ACHN (cell line): ENCODE measurements around the gene MTHFD1L.
"Not testable (repeated sequence)": the region's sequence is repeated elsewhere in the genome, so short reads cannot be mapped to it uniquely, and the experiment has no call there.

Source experiments
- DNase-seq: peaks from one replicate; pipeline ENCODE4 v3.0.0-alpha.2; 2015
- in situ Hi-C: cut with HindIII; loops from 2 replicates; pipeline ENCODE4 v1.10.0; 2017; ENCODE audit warnings: low sequenced_read_pairs, low pct_ligation_motif_present, low pct_unique_long_range_greater_than_20kb

MTHFD1L gene

GRCh38 chr6:151112884-151113283 is 247.4 kb downstream of the MTHFD1L start:
- DNase-seq, in situ Hi-C loops: not testable (repeated sequence)

GRCh38 chr6:151113641-151114040 is 248.1 kb downstream of the MTHFD1L start:
- DNase-seq, result no peak
- in situ Hi-C loops, result no loop called here

GRCh38 chr6:151118461-151119123 is 253.1 kb downstream of the MTHFD1L start:
- in situ Hi-C loops, result no loop called here
- no peak for DNase-seq

- in situ Hi-C loops, result no loop called here
- no peak for DNase-seq
Measured at GRCh38 chr6:151119823-151120524, 254.5 kb downstream of the MTHFD1L start.

- in situ Hi-C loops, result no loop called here
- no peak for DNase-seq
Measured at GRCh38 chr6:151121900-151122299, 256.4 kb downstream of the MTHFD1L start.

GRCh38 chr6:151123641-151124040 is 258.1 kb downstream of the MTHFD1L start:
- in situ Hi-C loops, DNase-seq: not testable (repeated sequence)

- in situ Hi-C loops, DNase-seq: not testable (repeated sequence)
Measured at GRCh38 chr6:151125242-151125641, 259.7 kb downstream of the MTHFD1L start.

GRCh38 chr6:151125651-151126416 is 260.3 kb downstream of the MTHFD1L start:
- DNase-seq, in situ Hi-C loops: not testable (repeated sequence)

- DNase-seq, in situ Hi-C loops: not testable (repeated sequence)
Measured at GRCh38 chr6:151126417-151126724, 260.9 kb downstream of the MTHFD1L start.

- in situ Hi-C loops, result not testable (repeated sequence)
Measured at GRCh38 chr6:151127133-151127798, 261.8 kb downstream of the MTHFD1L start.

GRCh38 chr6:151128763-151129370 is 263.4 kb downstream of the MTHFD1L start:
- in situ Hi-C loops, result no loop called here

More at GRCh38 chr6:151127133-151127798, 261.8 kb downstream of the MTHFD1L start:
- DNase-seq, result not testable (repeated sequence)

GRCh38 chr6:151130329-151130728 is 264.8 kb downstream of the MTHFD1L start:
- in situ Hi-C loops, result no loop called here
- DNase-seq, result no peak

More at GRCh38 chr6:151128763-151129370, 263.4 kb downstream of the MTHFD1L start:
- no peak for DNase-seq

- in situ Hi-C loops, result no loop called here
- no peak for DNase-seq
Measured at GRCh38 chr6:151131324-151132007, 266.0 kb downstream of the MTHFD1L start.

GRCh38 chr6:151136141-151136755 is 270.7 kb downstream of the MTHFD1L start:
- no peak for DNase-seq
- in situ Hi-C loops, result no loop called here

- in situ Hi-C loops, result no loop called here
Measured at GRCh38 chr6:151137542-151137941, 272.0 kb downstream of the MTHFD1L start.

GRCh38 chr6:151139524-151139923 is 274.0 kb downstream of the MTHFD1L start:
- in situ Hi-C loops, result no loop called here
- DNase-seq, result no peak

More at GRCh38 chr6:151137542-151137941, 272.0 kb downstream of the MTHFD1L start:
- no peak for DNase-seq

- in situ Hi-C loops, result no loop called here
- DNase-seq, result no peak
Measured at GRCh38 chr6:151140767-151141166, 275.3 kb downstream of the MTHFD1L start.
